Measurements from ENCODE around the gene RNF144B. TPM values are rescaled to one million over a fixed set of nuclear protein-coding genes. Genes with fewer than 3 reads are reported as not detected.

Gene RNF144B
- total RNA-seq, 1 donor from 2014 or later: 13.7 TPM

GRCh38 chr6:18485660-18486435 is 98.7 kb downstream of the RNF144B start:
- DNase-seq (ENCODE audit: low spot score): no peak

- DNase-seq (ENCODE audit: low spot score): no peak
Observed at GRCh38 chr6:18488004-18488403, 100.9 kb downstream of the RNF144B start.

- DNase-seq (ENCODE audit: low spot score): no peak
Observed at GRCh38 chr6:18488526-18489270, 101.5 kb downstream of the RNF144B start.

GRCh38 chr6:18489335-18489734 is 102.2 kb downstream of the RNF144B start:
- DNase-seq (ENCODE audit: low spot score): no peak

- DNase-seq (ENCODE audit: low spot score): peak; percentile 26
Observed at GRCh38 chr6:18491308-18492045, 104.3 kb downstream of the RNF144B start.

GRCh38 chr6:18492972-18493371 is 105.8 kb downstream of the RNF144B start:
- no peak for DNase-seq (ENCODE audit: low spot score)

- no peak for DNase-seq (ENCODE audit: low spot score)
Observed at GRCh38 chr6:18493382-18493891, 106.3 kb downstream of the RNF144B start.

- DNase-seq (ENCODE audit: low spot score): no peak
Observed at GRCh38 chr6:18493925-18494324, 106.8 kb downstream of the RNF144B start.

- DNase-seq (ENCODE audit: low spot score): no peak
Observed at GRCh38 chr6:18495236-18495635, 108.1 kb downstream of the RNF144B start.

- no peak for DNase-seq (ENCODE audit: low spot score)
Observed at GRCh38 chr6:18496462-18496861, 109.3 kb downstream of the RNF144B start.

GRCh38 chr6:18497006-18497405 is 109.9 kb downstream of the RNF144B start:
- DNase-seq (ENCODE audit: low spot score): peak; percentile 18

- DNase-seq (ENCODE audit: low spot score): no peak
Observed at GRCh38 chr6:18498408-18498807, 111.3 kb downstream of the RNF144B start.

GRCh38 chr6:18500921-18501662 is 113.9 kb downstream of the RNF144B start:
- no peak for DNase-seq (ENCODE audit: low spot score)

GRCh38 chr6:18501663-18502013 is 114.5 kb downstream of the RNF144B start:
- peak; percentile 45 for DNase-seq (ENCODE audit: low spot score)

GRCh38 chr6:18503206-18503592 is 116.0 kb downstream of the RNF144B start:
- no peak for DNase-seq (ENCODE audit: low spot score)

- DNase-seq (ENCODE audit: low spot score): peak; percentile 83
Observed at GRCh38 chr6:18503593-18504231, 116.6 kb downstream of the RNF144B start.

- no peak for DNase-seq (ENCODE audit: low spot score)
Observed at GRCh38 chr6:18504232-18504596, 117.1 kb downstream of the RNF144B start.

GRCh38 chr6:18506382-18507017 is 119.3 kb downstream of the RNF144B start:
- no peak for DNase-seq (ENCODE audit: low spot score)

- no peak for DNase-seq (ENCODE audit: low spot score)
Observed at GRCh38 chr6:18507018-18507415, 119.9 kb downstream of the RNF144B start.

GRCh38 chr6:18507561-18507960 is 120.4 kb downstream of the RNF144B start:
- DNase-seq (ENCODE audit: low spot score): no peak

Data from umbilical cord (tissue), 2 donors.